KG1 (cell line): ENCODE data around the gene ANHX.
"Not testable (repeated sequence)": the region's sequence is repeated elsewhere in the genome, so short reads cannot be mapped to it uniquely, and the experiment has no call there.

Experiments used
- DNase-seq: peaks from one replicate; lab custom pipeline; 2025; lab: John Stamatoyannopoulos, UW

ANHX gene

GRCh38 chr12:133235401-133236112, at the start of gene ANHX:
Gene ANHX, minus strand, starts transcription at chr12:133235877. Its CDS starts 1,521 bp downstream, at chr12:133234356.
- no peak for DNase-seq

DNA sequence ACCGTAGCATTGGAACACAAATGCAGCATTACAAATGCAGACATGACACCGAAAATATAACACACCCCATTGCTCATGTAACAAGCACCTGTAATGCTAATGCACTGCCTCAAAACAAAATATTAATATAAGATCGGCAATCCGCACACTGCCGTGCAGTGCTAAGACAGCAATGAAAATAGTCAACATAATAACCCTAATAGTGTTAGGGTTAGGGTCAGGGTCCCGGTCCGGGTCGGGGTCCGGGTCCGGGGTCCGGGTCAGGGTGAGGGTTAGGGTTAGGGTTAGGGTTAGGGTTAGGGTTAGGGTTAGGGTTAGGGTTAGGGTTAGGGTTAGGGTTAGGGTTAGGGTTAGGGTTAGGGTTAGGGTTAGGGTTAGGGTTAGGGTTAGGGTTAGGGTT, 29.0 kb upstream of the ANHX start:
- DNase-seq = not testable (repeated sequence)

DNA sequence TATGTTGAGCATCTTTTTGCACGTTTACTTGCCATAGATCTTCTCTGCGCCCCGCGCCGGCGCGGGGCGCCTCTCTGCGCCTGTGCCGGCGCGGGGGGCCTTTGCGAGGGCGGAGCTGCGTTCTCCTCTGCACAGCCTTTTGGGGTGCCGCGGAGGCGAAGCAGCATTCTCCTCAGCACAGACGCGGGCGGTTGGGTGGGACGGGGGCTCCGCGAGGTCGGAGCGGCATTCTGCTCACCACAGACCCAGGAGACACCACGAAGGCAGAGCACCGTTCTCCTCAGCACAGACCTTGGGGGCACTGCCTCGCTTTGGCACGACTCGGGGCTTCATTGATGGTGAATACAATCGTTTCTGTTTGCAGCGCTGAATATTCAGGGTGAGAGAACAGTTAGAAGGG, 28.5 kb upstream of the ANHX start:
- DNase-seq = no peak

DNA sequence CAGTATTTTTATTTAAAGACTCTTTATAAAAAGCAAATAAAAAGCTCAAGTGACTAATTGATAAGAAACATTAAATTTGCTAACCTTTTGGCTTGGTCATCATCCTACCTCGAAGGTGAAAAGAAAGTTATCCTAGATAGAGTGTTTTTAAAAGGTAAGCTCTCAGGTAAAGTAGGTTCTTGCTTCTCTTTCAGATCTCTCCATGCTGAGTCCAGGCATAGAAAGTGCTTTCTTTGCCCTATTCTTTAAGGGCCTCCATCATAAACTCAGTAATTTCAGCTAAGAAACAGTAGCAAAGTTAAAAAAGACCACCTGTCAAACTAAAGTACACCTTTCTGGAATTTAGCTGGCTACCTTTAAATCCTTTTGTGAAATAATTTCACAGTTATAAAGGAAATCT, 20.6 kb upstream of the ANHX start:
- no peak for DNase-seq

DNA sequence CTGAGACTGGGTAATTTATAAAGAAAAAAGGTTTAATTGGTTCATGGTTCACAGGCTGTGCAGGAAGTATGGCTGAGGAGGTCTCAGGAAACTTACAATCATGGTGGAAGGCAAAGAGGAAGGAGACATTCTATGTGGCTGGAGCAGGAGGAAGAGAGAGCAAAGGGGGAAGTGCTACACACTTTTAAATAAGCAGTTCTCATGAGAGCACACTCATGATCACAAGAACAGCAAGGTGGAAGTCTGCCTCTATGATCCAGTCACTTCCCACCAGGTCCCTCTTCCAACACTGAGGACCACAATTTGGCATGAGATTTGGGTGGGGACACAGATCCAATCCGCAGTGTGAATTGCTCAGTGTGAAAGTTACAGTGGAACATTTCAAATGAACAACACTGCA, 20.2 kb upstream of the ANHX start:
- not testable (repeated sequence) for DNase-seq

DNA sequence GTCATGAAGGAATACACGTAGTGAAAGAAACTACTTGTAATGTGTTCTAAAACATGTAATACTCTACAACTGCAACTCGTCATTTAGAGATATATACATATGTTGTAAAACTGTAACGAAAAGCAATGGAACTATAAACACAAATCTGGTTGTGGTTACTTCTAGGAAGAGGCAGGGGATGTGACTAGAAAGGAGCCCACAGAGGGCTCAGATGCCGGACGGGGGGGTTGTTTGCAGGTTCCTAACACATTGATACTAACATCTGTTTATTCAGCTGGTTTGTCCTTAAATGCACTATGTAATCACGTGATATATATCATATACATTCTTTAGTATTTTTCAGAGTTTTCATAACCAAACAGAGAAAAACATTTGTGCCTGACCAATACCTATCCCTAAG, 16.1 kb upstream of the ANHX start:
- DNase-seq = no peak

DNA sequence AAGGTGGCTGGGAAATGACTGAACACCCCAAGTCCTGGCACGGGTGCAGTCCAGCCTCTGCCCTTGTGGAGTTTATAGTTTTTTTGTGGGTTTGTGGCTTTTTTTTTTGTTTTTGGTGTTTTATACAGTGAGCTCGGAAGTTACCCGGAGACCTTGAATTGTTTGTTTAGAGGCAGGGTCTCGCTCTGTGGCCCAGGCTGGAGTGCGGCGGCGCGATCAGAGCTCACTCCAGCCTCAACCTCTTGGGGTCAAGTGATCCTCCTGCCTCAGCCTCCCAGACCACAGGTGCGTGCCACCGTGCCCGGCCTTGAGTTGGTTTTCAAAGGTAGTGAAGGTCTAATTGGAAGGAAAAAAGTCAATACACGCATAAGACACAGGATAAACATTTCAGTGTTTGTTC, 879 bp upstream of the ANHX start:
- no peak for DNase-seq

- no peak for DNase-seq
These were observed 467 bp upstream of the ANHX start for GRCh38 chr12:133236144-133236543.

- no peak for DNase-seq
These were observed 706 bp downstream of the ANHX start for GRCh38 chr12:133234971-133235370.

DNA sequence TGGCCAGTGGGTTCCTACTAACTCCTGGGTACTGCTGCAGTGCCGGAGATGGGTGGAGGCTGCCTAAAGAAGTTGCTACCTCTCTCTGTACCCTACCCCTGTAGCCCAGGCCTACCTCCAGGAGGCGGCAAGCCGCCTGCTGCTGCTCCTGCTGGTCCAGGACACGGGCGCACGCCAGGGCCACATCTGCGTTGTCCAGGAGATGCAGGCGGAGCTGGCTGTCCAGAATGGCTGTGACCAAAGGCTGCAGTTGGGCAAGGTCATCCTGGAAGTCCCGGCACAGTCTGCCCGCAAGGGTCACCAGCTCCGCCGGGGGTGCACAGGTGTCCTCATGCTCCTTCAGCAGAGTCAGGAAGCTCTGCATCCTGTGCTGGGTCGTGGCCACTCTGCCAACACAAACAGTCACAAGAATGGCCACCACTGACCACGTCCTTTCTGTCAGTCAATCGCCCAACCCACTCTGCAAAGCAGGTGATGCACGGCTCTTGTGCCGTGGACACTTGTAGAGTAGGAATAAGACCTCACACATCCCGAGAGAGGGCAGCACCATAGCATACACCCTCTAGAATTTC, 1.6 kb downstream of the ANHX start:
- DNase-seq = no peak

DNA sequence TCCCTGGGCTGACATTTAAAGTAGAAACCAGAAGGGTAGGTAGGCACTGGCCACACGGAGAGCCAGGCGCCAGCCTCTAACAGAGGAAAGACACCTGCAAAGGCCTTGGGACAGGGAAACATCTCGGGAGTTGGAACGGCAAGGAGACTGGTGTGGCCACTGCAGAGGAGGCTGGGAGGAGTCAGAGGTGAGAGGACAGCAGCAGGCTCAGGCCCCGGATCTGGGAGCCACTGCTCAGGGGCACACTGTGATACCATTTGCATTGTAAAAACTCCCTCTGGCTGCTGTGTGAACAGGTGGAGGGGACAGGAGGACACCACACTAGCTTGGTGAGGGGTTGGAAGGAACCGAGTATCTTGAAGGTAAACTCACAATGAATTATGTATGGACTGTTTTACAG, 2.7 kb downstream of the ANHX start:
- no peak for DNase-seq

GRCh38 chr12:133231001-133231400, 4.7 kb downstream of the ANHX start:
- no peak for DNase-seq

DNA sequence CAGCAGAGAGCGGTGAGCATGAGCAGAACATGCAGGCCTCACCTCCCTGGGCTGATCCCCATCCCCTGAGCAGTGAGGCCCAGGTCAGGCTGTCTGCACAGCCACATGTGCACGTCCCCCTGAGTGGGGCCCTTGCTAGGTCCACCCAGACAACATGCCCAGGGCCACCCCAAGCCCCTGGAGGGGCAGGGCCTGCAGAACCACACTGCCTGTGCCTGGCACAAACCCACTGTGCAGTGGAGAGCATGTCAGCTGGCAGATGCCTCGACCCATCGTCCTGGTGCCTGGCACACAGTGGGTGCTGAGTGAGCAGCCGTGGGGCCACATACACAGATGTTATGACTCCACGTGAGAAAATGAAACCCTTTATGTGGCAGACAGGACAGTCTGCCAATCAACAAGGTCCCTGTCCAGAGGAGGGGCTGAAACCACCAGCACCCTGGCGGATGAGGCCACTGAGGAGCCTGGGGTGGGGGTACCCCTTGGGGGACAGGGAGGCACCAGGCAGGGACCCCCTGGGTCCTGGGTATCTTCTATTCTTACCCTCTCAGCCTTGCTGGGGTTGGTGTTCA, 8.3 kb downstream of the ANHX start:
- no peak for DNase-seq

GRCh38 chr12:133226690-133227089, 9.0 kb downstream of the ANHX start:
- DNase-seq = no peak

DNA sequence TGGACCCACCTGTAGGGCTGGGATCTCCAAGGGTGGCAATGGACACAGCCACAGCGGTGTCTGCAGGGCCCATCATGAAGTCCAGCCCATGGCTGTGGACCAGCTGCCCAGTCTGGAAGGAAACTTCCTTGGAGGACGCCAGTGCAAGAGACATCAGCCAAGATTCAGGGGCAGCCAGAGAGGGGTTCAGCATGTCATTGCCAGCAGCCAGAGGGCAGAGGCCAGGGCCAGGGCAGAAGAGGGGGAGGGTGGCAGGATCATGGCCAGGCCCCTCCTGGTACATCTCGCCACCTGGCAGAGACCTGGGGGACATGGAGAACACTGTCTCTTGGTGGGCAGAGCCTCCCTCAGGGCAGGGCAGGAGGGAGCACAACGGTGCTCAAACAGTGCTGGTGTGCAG, 10.2 kb downstream of the ANHX start:
- DNase-seq = no peak

- DNase-seq = no peak
These were observed 13.5 kb downstream of the ANHX start for GRCh38 chr12:133222211-133222610.

GRCh38 chr12:133221241-133221640, 14.4 kb downstream of the ANHX start:
- DNase-seq = no peak

DNA sequence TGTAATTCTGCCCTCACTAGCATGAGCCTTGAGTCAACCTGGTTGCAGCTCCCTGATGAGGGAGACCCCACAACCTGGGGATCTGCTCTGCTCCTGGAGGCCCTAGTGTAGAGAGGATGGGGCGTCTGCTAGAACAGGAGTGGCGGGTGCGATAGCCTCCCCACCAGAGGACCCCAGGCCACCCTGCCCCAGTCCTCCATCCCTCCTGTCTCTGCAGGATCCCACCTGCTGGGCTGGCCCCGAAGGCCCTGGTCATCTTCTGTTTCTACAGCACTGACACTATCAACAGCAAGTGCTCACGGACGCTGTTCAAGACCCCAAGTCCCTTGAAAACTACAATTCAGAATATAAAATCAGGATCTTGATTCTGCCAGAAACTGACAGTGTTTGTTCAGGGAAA, 15.2 kb downstream of the ANHX start:
- DNase-seq = no peak

DNA sequence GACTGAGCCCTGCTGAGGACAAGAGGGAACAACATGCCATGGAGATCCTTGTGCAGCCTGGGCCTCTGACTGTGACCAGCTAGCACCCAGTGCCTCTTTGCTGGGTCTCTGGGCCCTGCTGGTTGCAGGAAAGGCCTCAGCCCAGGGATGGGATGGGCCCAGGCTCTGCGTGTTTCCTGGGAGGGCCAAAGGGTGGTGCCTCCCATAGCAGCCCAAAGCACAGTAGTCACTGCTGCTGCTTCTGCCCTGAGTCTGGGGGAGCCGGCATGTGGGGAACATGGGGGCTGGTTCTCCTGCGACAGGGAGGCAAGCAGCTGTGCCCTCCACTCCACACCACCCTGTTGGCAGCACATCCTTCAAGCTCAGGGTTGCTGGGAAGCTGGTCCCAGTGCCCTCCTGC, 18.5 kb downstream of the ANHX start:
- no peak for DNase-seq

- no peak for DNase-seq
These were observed 20.0 kb downstream of the ANHX start for GRCh38 chr12:133215724-133216123.

DNA sequence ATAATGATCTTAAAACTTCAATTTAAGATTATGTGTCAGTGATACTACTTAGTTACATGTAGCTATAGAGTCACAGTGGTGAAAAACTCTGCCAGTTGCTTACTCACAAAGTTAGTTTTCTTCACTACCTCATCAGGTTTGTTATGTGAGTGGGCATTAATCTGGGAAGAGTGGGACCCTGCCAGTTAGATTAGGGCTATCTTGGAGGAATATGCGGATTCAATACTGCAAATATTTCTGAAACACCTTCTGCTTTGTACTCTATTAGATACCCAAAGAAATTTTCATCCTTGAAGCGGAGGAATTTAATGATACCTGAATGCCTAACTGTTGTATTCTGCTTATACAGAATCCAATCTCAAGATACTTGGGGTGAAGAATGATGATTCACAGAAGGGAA, 29.3 kb downstream of the ANHX start:
- no peak for DNase-seq

- no peak for DNase-seq
These were observed 31.4 kb downstream of the ANHX start for GRCh38 chr12:133204264-133204603.

GRCh38 chr12:133203344-133204263, 32.1 kb downstream of the ANHX start:
- no peak for DNase-seq
